ENCODE results near the gene PTOV1.

DNA sequence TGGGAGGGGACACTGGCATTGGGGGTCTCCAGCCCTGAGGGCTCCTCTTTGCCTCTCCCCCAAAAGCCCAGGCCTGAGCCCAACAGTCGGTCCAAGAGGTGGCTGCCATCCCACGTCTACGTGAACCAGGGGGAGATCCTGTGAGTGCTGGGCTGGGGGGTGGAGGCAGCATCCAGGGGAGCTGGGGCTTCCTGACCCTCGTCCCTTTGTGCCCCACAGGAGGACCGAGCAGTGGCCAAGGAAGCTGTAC is 6.8 kb downstream of the PTOV1 start:
- TF ChIP-seq SUZ12 (IDR thresholded peaks at IDR 0.05) (no peak), SP1 (IDR thresholded peaks at IDR 0.05) (no peak), FOXM1 (IDR thresholded peaks at IDR 0.05; ENCODE audit: borderline replicate concordance) (no peak), ELF4 (IDR thresholded peaks at IDR 0.05) (no peak), FOXA1 (IDR thresholded peaks at IDR 0.05) (no peak), ARNT (IDR thresholded peaks at IDR 0.05) (no peak), BHLHE40 (IDR thresholded peaks at IDR 0.05; ENCODE audit: borderline replicate concordance) (no peak), FOXK2 (IDR thresholded peaks at IDR 0.05) (no peak)

Measured in HEK293T (cell line).